Inferior parietal cortex (tissue), 1 donor: ENCODE measurements around the gene PDLIM4.

Experiments
- DNase-seq: peaks from one replicate; pipeline ENCODE4 v3.0.0-alpha.2; 2016; ENCODE audit errors: extremely low spot score

The PDLIM4 gene

GRCh38 chr5:132305420-132305819 lies 47.9 kb downstream of the PDLIM4 start:
- DNase-seq: no peak

DNA sequence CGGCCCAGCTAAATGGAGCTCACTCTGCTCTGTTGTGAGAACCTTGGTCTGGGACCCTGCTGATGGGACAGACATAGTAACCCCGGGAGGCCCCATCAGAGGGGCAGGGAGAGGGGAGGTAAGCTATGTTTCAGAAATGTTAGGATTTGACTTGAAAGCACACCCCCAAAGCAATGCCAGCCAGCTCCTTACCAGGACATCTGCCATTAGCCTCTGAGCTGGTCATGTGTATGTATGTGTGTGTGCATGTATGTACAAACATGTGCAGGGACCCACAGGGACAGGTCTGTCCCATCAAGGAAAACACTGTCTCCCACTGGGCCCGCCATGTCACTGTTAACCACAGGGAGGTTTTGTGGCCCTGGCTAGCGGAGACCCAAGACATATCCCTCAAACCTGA lies 51.2 kb downstream of the PDLIM4 start:
- DNase-seq: no peak

GRCh38 chr5:132309679-132310078 lies 52.2 kb downstream of the PDLIM4 start:
- no peak for DNase-seq

- no peak for DNase-seq
Measured at GRCh38 chr5:132310141-132310834, 52.8 kb downstream of the PDLIM4 start.

GRCh38 chr5:132313366-132313765 lies 55.9 kb downstream of the PDLIM4 start:
- no peak for DNase-seq

DNA sequence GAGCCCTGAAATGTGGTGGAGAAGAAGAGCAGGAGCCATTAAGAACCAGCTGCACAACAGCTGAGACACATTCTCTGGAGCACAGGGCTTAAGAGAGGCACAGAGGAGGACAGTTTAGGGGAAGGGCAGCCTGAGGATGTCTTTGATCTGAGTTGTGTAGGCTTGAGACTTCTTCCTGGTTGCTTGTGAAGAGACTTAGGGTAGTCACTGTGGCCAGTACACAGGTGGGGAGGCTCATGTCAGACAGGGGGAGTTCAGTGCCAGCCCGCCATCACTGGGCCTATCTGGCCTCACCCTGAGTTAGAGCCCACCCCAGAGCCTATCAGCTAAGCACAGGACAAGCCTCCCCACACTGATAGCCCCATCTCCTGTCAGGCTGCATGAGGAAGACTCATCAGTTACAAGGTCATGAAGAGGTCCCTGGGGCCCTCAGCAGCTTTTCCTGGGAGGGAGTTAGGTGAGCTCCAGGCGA lies 56.5 kb downstream of the PDLIM4 start:
- no peak for DNase-seq

- no peak for DNase-seq
Measured at GRCh38 chr5:132315529-132316067, 58.1 kb downstream of the PDLIM4 start.

DNA sequence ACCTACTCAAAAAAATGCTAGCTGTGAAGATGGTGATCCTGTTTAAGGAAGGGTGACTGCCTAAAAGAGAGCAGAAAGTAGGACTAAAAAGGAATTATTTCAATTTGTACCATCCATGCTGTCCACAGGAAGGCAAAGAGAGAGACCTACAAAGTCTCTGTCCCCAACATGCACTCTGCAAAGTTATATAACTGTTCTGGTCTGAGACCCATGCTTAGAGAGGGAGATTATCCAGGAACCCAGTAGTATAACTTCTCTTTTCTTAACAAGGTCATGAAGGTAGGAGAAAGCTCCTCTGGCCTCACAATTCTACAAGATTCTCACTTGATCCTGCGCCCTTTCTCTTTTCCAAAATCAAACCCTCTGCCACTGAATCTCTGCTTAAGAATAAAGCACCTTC lies 62.5 kb downstream of the PDLIM4 start:
- DNase-seq: no peak

DNA sequence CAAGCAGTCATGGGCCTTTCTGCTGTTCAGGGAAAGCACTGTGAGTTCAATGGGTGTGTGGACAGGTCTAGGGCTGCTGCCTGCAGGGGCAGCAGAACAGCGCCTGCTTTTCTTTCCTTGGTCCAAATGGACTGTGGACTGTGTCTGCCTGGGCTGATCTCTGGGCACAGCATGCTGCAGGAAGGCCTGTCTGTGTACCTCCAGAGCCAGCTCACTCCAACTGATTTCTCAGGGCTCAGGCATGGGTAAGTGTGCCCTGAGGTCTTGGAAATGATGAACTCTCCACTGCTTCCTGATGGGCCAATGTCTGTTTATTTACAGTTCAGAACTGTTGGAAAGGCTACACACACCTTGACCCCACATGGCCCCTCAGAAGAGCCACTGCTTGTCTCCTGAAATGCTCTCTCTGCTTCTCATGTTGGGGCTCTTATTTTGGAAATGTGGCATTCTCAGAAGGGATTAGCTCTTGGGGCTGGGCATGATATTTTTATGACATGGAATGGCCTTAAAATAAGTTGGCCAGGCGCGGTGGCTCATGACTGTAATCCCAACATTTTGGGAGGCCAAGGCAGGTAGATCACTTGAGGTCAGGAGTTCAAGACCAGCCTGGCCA lies 63.7 kb downstream of the PDLIM4 start:
- no peak for DNase-seq

GRCh38 chr5:132322266-132322665 lies 64.8 kb downstream of the PDLIM4 start:
- no peak for DNase-seq
